ENCODE results near the gene AMMECR1. TPM values are rescaled to one million over a fixed set of nuclear protein-coding genes. Genes with fewer than 3 reads are reported as not detected.

AMMECR1 gene
- total and polyA plus RNA-seq, 2 of the 4 experiments (the other 2 are of a cell fraction), result 7.0 to 11.3 TPM

DNA sequence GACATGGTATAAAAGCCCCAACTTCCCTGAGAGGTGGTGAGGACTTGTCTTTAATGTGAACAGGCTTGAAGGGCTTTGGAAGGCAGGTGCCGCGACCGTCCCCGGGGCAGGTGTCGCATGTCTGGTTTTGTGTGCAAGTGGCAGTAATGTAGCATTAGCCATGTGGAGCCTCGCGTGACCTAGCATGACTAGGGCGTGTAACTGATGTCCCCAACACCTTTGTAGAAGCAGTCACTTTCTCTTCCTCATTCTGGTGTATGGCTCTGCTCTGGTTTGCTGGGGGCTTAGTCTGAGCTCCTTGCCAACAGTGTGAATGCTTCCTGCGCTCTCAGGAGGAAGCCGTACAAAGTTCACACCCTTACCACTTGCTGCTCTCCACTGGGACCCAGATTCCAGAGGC lies 145.7 kb downstream of the AMMECR1 start:
- Histone ChIP-seq H3K4me2 (ENCODE audit: low read depth, low read length) (no peak overlapping the region), H4K8ac (ENCODE audit: low read depth in 2 of 2, low read length in 2 of 2) (no peak overlapping the region), H2BK20ac (ENCODE audit: low read depth, low read length) (no peak overlapping the region), H3K4ac (ENCODE audit: low read depth, low read length) (no peak overlapping the region), H3K23ac (ENCODE audit: low read depth, low read length) (no peak overlapping the region), H3K56ac (ENCODE audit: extremely low read depth, insufficient read depth, low read length) (no peak overlapping the region), H3K36me3 (ENCODE audit: control insufficient read depth, insufficient read depth, low read length) (0 out of 2 replicates have a peak, but pooled peaks cover 4% of the 10 kb centered on the region), H2BK15ac (ENCODE audit: low read depth, low read length) (no peak overlapping the region), H2AK5ac (ENCODE audit: low read depth, low read length) (peak overlapping the region; percentile 34; the same call in 1 of the 2 replicates), H2AK9ac (replicated peaks; ENCODE audit: low read depth, low read length, poor library complexity) (no peak overlapping the region), H4K5ac (ENCODE audit: low read depth, low read length) (no peak overlapping the region), H3K79me1 (ENCODE audit: low read depth in 1 of 2, low read length in 2 of 2) (no peaks in the 10 kb centered on the region), H4K91ac (ENCODE audit: insufficient read depth, low read depth, low read length) (no peak overlapping the region), H3K27ac (ENCODE audit: insufficient read depth, low read length) (no peak overlapping the region), H3K9me1 (ENCODE audit: insufficient read depth, low read length) (peaks cover 11% of the 10 kb centered on the region; the same call in 1 of the 2 replicates), H3K9me3 (ENCODE audit: control insufficient read depth, insufficient read depth, low read length) (no peaks in the 10 kb centered on the region; the same call in 1 of the 2 replicates), H4K20me1 (ENCODE audit: insufficient read depth, low read length) (0 out of 2 replicates have a peak, but pooled peaks cover 7% of the 10 kb centered on the region), H2AFZ (replicated peaks; ENCODE audit: low read length, poor library complexity) (no peak overlapping the region), H3K4me1 (ENCODE audit: control insufficient read depth, insufficient read depth, low read length) (peaks cover 4% of the 10 kb centered on the region; the same call in 1 of the 2 replicates), H3K14ac (replicated peaks; ENCODE audit: low read depth, low read length) (no peak overlapping the region), H3K4me3 (ENCODE audit: insufficient read depth, low read depth, low read length) (no peak overlapping the region), H3K18ac (ENCODE audit: low read depth, low read length) (no peak overlapping the region), H3K9ac (ENCODE audit: low read depth, low read length) (no peak overlapping the region), H2BK120ac (ENCODE audit: low read depth, low read length) (no peak overlapping the region; the same call in 1 of the 2 replicates), H2BK5ac (ENCODE audit: low read depth, low read length, poor library complexity, severe bottlenecking) (no peak overlapping the region), H3K27me3 (ENCODE audit: control insufficient read depth, insufficient read depth, low read length) (no peaks in the 10 kb centered on the region; the same call in 1 of the 2 replicates)
- in situ Hi-C loops (cut with MboI; ENCODE audit: low sequenced_read_pairs), result no loop called here
- ATAC-seq (ENCODE audit: low read depth) (no peak), DNase-seq (no peak)
- 89% methylated on average over 9 of the region's 10 CpGs; no CpG with 5 or more reads in 1 of the 2 experiments for WGBS, 2 experiments (ENCODE audit: extremely low coverage in 2 of 2, insufficient read length in 1 of 2)
- intact Hi-C loops (cut with micrococcal nuclease), result no loop called here
- ChIA-PET POLR2A (ENCODE audit: unreplicated experiment) (no interaction called here), CTCF (no interaction called here)
- TF ChIP-seq, protein P1, sequence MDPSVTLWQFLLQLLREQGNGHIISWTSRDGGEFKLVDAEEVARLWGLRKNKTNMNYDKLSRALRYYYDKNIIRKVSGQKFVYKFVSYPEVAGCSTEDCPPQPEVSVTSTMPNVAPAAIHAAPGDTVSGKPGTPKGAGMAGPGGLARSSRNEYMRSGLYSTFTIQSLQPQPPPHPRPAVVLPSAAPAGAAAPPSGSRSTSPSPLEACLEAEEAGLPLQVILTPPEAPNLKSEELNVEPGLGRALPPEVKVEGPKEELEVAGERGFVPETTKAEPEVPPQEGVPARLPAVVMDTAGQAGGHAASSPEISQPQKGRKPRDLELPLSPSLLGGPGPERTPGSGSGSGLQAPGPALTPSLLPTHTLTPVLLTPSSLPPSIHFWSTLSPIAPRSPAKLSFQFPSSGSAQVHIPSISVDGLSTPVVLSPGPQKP (IDR thresholded peaks at IDR 0.05; ENCODE audit: borderline replicate concordance, low read depth, low read length), result no peak
- no peak for TF ChIP-seq MXI1 (IDR thresholded peaks at IDR 0.05; ENCODE audit: borderline replicate concordance, low read depth, low read length)
- no peak for TF ChIP-seq CHD1 (IDR thresholded peaks at IDR 0.05; ENCODE audit: low read depth, low read length)
- TF ChIP-seq, protein P2, sequence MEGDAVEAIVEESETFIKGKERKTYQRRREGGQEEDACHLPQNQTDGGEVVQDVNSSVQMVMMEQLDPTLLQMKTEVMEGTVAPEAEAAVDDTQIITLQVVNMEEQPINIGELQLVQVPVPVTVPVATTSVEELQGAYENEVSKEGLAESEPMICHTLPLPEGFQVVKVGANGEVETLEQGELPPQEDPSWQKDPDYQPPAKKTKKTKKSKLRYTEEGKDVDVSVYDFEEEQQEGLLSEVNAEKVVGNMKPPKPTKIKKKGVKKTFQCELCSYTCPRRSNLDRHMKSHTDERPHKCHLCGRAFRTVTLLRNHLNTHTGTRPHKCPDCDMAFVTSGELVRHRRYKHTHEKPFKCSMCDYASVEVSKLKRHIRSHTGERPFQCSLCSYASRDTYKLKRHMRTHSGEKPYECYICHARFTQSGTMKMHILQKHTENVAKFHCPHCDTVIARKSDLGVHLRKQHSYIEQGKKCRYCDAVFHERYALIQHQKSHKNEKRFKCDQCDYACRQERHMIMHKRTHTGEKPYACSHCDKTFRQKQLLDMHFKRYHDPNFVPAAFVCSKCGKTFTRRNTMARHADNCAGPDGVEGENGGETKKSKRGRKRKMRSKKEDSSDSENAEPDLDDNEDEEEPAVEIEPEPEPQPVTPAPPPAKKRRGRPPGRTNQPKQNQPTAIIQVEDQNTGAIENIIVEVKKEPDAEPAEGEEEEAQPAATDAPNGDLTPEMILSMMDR (conservative IDR thresholded peaks at IDR 0.05; ENCODE audit: low read depth, low read length), result no peak
- no peak for TF ChIP-seq BHLHE40 (IDR thresholded peaks at IDR 0.05; ENCODE audit: low read depth, low read length)
- TF ChIP-seq SMC3 (IDR thresholded peaks at IDR 0.05; ENCODE audit: low read depth, low read length), result no peak
- no peak for TF ChIP-seq MAFK (IDR thresholded peaks at IDR 0.05; ENCODE audit: low read depth, low read length)
- no peak for TF ChIP-seq RCOR1 (IDR thresholded peaks at IDR 0.05; ENCODE audit: insufficient replicate concordance, low read length)
- no peak for TF ChIP-seq MAZ (IDR thresholded peaks at IDR 0.05; ENCODE audit: borderline replicate concordance, low read depth, low read length)
- no peak for TF ChIP-seq CEBPB (IDR thresholded peaks at IDR 0.05; ENCODE audit: low read depth, low read length)
- no peak for TF ChIP-seq RAD21 (IDR thresholded peaks at IDR 0.05; ENCODE audit: low read length)
- no peak for TF ChIP-seq RFX5 (IDR thresholded peaks at IDR 0.05; ENCODE audit: low read depth, low read length)
- TF ChIP-seq FOS (IDR thresholded peaks at IDR 0.05; ENCODE audit: low read depth, low read length), result no peak
- no peak for TF ChIP-seq NFE2L2 (IDR thresholded peaks at IDR 0.05; ENCODE audit: low read depth, low read length)
- dilution Hi-C loops (cut with HindIII; ENCODE audit: low sequenced_read_pairs, unreplicated experiment), result no loop called here
- BruUV-seq (replicated peaks), result no TSS peak
